ENCODE measurements around the gene SLC24A4. TPM values are rescaled to one million over a fixed set of nuclear protein-coding genes. Genes with fewer than 3 reads are reported as not detected.

Gene SLC24A4
- total RNA-seq, 4 donors from 2014 or later = 0.75 to 1.9 (median 1.4) TPM

GRCh38 chr14:92531106-92531873 is 208.3 kb downstream of the SLC24A4 start:
- TF ChIP-seq CTCF (IDR thresholded peaks at IDR 0.05; ENCODE audit: low read depth) = no peak

GRCh38 chr14:92532490-92533163 is 209.7 kb downstream of the SLC24A4 start:
- TF ChIP-seq CTCF (IDR thresholded peaks at IDR 0.05; ENCODE audit: low read depth) = no peak

- no peak for TF ChIP-seq CTCF (IDR thresholded peaks at IDR 0.05; ENCODE audit: low read depth)
These were observed 212.1 kb downstream of the SLC24A4 start for GRCh38 chr14:92534932-92535643.

- no peak for TF ChIP-seq CTCF (IDR thresholded peaks at IDR 0.05; ENCODE audit: low read depth)
These were observed 215.5 kb downstream of the SLC24A4 start for GRCh38 chr14:92538412-92538985.

GRCh38 chr14:92539419-92539818 is 216.5 kb downstream of the SLC24A4 start:
- no peak for TF ChIP-seq CTCF (IDR thresholded peaks at IDR 0.05; ENCODE audit: low read depth)

- no peak for TF ChIP-seq CTCF (IDR thresholded peaks at IDR 0.05; ENCODE audit: low read depth)
These were observed 216.9 kb downstream of the SLC24A4 start for GRCh38 chr14:92539875-92540274.
